CD4-positive, alpha-beta T cell treated with Interleukin-4 for 4 hours (primary cell): ENCODE measurements around the gene WRAP53.
"Not testable (repeated sequence)": the region's sequence is repeated elsewhere in the genome, so short reads cannot be mapped to it uniquely, and the experiment has no call there.

Experiments used
- DNase-seq: peaks from one replicate; pipeline ENCODE4 v3.0.0-alpha.2; 2020

WRAP53 gene

DNA sequence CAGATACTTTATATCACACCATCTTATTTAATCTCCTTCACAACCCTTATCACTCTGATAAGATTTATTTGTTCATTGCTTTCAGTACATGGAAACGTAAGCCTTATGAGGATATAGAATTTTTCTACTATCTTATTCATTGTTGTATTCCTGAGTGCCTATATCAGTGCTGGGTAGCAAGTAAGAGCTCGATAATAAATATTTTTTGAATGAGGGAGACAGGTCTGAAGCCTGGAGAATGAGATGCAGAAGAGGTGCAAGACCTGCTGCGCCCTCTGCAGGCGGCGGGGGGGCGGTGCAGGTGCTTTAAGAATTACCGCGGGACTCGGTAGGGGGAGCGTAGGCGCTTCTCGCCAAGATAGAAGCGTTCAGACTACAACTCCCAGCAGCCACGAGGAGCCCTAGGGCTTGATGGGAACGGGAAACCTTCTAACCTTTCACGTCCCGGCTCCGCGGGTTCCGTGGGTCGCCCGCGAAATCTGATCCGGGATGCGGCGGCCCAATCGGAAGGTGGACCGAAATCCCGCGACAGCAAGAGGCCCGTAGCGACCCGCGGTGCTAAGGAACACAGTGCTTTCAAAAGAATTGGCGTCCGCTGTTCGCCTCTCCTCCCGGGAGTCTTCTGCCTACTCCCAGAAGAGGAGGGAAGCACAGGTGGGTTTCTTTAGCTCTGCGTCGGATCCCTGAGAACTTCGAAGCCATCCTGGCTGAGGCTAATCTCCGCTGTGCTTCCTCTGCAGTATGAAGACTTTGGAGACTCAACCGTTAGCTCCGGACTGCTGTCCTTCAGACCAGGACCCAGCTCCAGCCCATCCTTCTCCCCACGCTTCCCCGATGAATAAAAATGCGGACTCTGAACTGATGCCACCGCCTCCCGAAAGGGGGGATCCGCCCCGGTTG lies at the start of gene WRAP53:
Gene WRAP53, plus strand, starts transcription at position 570 of the 900 bp plus-strand sequence. Its CDS starts 172 bp downstream, at position 742.
- DNase-seq, result peak; percentile 96

GRCh38 chr17:7640783-7641182 lies 47.5 kb upstream of the WRAP53 start:
- no peak for DNase-seq

GRCh38 chr17:7641635-7642034 lies 46.6 kb upstream of the WRAP53 start:
- not testable (repeated sequence) for DNase-seq

DNA sequence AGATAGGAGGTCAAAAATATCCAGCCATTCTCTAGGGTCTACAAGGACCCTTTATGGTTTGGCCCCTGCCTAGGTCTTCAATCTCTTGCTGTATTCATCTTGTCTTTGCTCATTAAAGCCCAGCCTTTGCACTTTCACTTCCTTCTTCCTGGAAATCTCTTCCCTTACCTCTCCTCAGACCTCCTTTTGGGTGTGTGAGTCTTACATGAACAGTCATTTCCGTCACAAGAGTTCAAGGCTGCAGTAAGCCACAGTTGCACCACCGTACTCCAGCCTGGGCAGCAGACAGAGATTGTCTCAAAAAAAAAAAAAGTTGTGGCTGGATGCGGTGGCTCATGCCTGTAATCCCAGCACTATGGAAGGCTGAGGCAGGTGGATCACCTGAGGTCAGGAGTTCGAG lies 43.5 kb upstream of the WRAP53 start:
- DNase-seq, result no peak

GRCh38 chr17:7646457-7646856 lies 41.8 kb upstream of the WRAP53 start:
- no peak for DNase-seq

DNA sequence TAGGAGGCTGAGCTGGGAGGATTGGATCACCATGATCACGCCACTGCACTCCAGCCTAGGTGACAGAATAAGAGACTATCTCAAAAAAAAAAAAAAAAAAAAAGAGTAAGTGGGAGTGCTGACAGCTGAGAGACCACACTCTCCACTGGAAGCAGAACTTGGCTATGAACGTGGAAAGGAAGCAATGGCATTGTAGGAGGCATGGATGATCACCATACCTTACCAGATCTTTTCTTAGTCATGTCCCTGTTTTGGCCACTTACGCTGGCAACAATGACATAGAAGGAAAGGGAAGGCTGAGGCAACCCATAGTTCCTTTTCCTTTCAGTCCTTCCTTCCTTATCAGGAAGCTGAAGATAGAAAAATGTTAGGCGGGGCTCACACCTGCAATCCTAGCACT lies 41.3 kb upstream of the WRAP53 start:
- no peak for DNase-seq

GRCh38 chr17:7650509-7651096 lies 37.7 kb upstream of the WRAP53 start, which contains the start of gene ATP1B2:
Gene ATP1B2, plus strand, starts transcription at chr17:7650926. Its CDS starts 593 bp downstream, at chr17:7651519.
- peak; percentile 65 for DNase-seq

- DNase-seq, result no peak
These were observed 37.1 kb upstream of the WRAP53 start for GRCh38 chr17:7651097-7651664.

DNA sequence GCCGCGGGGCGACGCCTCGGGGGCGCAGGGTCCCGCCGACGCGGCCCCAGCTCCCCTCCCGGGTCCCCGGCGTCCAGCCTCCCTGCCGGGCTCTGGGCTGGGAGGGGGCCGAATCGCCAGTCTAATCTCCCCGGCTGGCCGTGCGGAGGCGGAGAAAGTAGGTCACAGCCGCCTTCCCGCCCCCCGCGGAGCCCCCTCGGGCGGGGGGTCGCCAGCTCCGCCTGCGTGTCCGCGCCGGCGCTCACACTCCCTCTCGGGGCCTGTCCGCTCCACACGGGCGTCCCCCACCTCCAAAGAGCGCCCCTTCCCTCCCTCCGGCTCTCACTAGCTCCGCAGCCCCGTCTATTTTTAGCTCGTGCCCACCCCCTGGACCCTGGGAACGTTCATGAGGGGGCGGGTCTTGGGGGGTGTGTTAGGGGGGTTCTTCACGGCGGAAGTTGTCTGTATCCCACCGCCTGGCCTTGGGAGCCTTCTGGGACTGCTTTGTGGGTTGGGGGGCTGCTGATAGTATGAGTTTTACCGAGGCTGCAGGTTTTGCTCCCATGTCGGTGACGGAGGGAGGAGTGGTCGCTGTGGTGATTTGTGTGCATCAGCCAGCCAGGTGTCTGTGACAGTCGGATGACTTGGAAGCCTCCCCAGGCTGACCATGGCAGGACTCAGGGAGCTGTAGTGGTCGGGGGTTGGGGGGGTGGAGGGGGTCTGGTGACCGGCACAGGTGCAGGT lies 36.5 kb upstream of the WRAP53 start:
- DNase-seq, result no peak

GRCh38 chr17:7652388-7653356 lies 35.6 kb upstream of the WRAP53 start:
- no peak for DNase-seq

- no peak for DNase-seq
These were observed 33.3 kb upstream of the WRAP53 start for GRCh38 chr17:7654832-7655540.

DNA sequence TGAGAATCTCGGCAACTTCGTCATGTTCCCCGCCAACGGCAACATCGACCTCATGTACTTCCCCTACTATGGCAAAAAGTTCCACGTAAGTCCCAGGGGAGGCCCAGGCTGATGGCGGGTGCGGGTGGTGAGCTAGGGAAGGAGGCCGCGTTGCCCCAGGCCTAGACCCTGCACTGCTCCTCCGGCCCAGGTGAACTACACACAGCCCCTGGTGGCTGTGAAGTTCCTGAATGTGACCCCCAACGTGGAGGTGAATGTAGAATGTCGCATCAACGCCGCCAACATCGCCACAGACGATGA lies 32.8 kb upstream of the WRAP53 start:
- DNase-seq, result no peak

DNA sequence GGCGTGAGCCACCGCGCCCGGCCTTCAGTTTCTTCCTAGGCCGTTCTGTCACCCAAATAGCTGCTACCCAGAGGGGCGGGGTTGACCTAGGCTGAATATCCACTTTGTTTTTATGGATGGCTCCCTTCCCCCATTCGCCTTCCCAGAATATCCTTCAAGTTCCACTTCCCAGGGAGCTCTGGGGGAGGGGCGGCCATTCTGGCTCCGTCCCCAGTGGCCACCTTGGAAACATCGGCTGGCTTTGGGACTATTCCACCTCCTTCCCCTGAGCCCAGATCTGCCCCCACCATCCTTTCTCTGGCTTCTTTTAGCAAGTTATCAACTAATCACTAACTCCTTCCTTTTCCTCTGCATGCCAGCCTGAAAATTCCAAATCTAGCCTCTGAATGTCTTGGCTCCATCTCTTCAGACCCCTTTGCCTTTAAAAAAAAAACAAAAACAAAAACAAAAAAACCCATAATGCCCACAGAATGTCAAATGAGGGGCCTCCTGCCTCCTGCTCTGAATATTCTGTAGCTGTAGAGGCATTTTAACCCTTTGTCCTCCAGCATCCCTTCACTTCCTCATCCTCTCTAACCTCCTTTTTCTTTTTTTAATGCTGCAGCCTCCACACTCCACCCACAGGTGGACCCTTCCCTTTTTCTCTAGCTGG lies 31.2 kb upstream of the WRAP53 start:
- DNase-seq, result no peak

GRCh38 chr17:7667656-7668406 lies 20.4 kb upstream of the WRAP53 start:
- DNase-seq, result no peak

GRCh38 chr17:7668482-7668881 lies 19.8 kb upstream of the WRAP53 start:
- DNase-seq, result no peak

DNA sequence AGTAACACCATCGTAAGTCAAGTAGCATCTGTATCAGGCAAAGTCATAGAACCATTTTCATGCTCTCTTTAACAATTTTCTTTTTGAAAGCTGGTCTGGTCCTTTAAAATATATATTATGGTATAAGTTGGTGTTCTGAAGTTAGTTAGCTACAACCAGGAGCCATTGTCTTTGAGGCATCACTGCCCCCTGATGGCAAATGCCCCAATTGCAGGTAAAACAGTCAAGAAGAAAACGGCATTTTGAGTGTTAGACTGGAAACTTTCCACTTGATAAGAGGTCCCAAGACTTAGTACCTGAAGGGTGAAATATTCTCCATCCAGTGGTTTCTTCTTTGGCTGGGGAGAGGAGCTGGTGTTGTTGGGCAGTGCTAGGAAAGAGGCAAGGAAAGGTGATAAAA lies 15.0 kb upstream of the WRAP53 start:
- peak; percentile 31 for DNase-seq

DNA sequence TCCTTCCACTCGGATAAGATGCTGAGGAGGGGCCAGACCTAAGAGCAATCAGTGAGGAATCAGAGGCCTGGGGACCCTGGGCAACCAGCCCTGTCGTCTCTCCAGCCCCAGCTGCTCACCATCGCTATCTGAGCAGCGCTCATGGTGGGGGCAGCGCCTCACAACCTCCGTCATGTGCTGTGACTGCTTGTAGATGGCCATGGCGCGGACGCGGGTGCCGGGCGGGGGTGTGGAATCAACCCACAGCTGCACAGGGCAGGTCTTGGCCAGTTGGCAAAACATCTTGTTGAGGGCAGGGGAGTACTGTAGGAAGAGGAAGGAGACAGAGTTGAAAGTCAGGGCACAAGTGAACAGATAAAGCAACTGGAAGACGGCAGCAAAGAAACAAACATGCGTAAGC lies 13.3 kb upstream of the WRAP53 start:
- DNase-seq, result no peak

DNA sequence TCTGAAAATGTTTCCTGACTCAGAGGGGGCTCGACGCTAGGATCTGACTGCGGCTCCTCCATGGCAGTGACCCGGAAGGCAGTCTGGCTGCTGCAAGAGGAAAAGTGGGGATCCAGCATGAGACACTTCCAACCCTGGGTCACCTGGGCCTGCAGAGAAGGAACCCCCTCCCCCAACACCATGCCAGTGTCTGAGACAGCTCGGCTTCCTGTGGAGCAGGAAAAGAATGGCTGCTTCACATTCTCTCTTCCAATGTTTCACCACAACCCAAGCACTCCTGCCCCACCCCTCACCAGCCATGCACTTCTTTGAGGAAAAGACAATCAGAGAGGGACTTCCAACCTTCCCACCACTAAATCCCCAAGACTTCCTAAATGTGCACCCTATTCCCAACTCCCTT lies 11.7 kb upstream of the WRAP53 start:
- no peak for DNase-seq

GRCh38 chr17:7677388-7678067 lies 10.7 kb upstream of the WRAP53 start:
- DNase-seq, result no peak
